HG03521 (cell line): ENCODE data around the gene ABLIM2.

Source experiments
- ATAC-seq: cut with Tn5 transposase; IDR thresholded peaks from one replicate; pipeline ENCODE4 v1.9.1; 2021; ENCODE audit warnings: mild to moderate bottlenecking, moderate library complexity; ENCODE audit not compliant: unreplicated experiment

ABLIM2 gene

GRCh38 chr4:8123389-8123788 lies 35.2 kb downstream of the ABLIM2 start:
- no peak for ATAC-seq

GRCh38 chr4:8122746-8123145 lies 35.9 kb downstream of the ABLIM2 start:
- ATAC-seq = no peak

GRCh38 chr4:8121292-8122015 lies 37.2 kb downstream of the ABLIM2 start:
- no peak for ATAC-seq

GRCh38 chr4:8120501-8120900 lies 38.1 kb downstream of the ABLIM2 start:
- ATAC-seq = no peak

- ATAC-seq = no peak
Measured at GRCh38 chr4:8119877-8120276, 38.7 kb downstream of the ABLIM2 start.

GRCh38 chr4:8118531-8118930 lies 40.1 kb downstream of the ABLIM2 start:
- no peak for ATAC-seq

GRCh38 chr4:8118035-8118434 lies 40.6 kb downstream of the ABLIM2 start:
- no peak for ATAC-seq

GRCh38 chr4:8117278-8117682 lies 41.3 kb downstream of the ABLIM2 start:
- no peak for ATAC-seq

- ATAC-seq = no peak
Measured at GRCh38 chr4:8115916-8116315, 42.7 kb downstream of the ABLIM2 start.

- no peak for ATAC-seq
Measured at GRCh38 chr4:8115203-8115520, 43.5 kb downstream of the ABLIM2 start.

GRCh38 chr4:8114456-8115202 lies 44.0 kb downstream of the ABLIM2 start:
- no peak for ATAC-seq

- ATAC-seq = no peak
Measured at GRCh38 chr4:8113611-8114377, 44.8 kb downstream of the ABLIM2 start.

- no peak for ATAC-seq
Measured at GRCh38 chr4:8112672-8113071, 45.9 kb downstream of the ABLIM2 start.

GRCh38 chr4:8112036-8112576 lies 46.5 kb downstream of the ABLIM2 start:
- no peak for ATAC-seq

GRCh38 chr4:8110071-8110986 lies 48.3 kb downstream of the ABLIM2 start:
- ATAC-seq = no peak

GRCh38 chr4:8109406-8110065 lies 49.1 kb downstream of the ABLIM2 start:
- ATAC-seq = no peak

- no peak for ATAC-seq
Measured at GRCh38 chr4:8108991-8109390, 49.6 kb downstream of the ABLIM2 start.

- ATAC-seq = no peak
Measured at GRCh38 chr4:8108261-8108660, 50.4 kb downstream of the ABLIM2 start.

GRCh38 chr4:8107146-8107657 lies 51.4 kb downstream of the ABLIM2 start:
- ATAC-seq = no peak
